RWPE1 (cell line): ENCODE measurements around the gene TMEM88.

ENCODE experiments used
- CTCF ChIA-PET: fragments of 350-600 bp; sonication (Branson Sonifier 250); formaldehyde crosslinking; extraction: SDS; loops from one replicate; lab custom pipeline; 2021; lab: Yijun Ruan, JAX
- POLR2A ChIA-PET: fragments of 400-600 bp; formaldehyde crosslinking; extraction: SDS; loops from one replicate; lab custom pipeline; 2020; ENCODE audit warnings: antibody characterized with exemption; ENCODE audit not compliant: low non-redundant PET; lab: Yijun Ruan, JAX
- DNase-seq: peaks from one replicate; pipeline ENCODE4 v3.0.0; 2012; ENCODE audit warnings: low spot score
- H3K27ac ChIP-seq: fragments of 450-650 bp; 2 replicates; pipeline ENCODE4 v1.5.1; 2017
- CTCF ChIP-seq: fragments of 450-650 bp; conservative IDR thresholded peaks from 2 replicates; pipeline ENCODE4 v1.5.1; 2017; ENCODE audit warnings: low read depth, mild to moderate bottlenecking

Gene TMEM88

GRCh38 chr17:7894226-7894625, 39.4 kb downstream of the TMEM88 start:
- TF ChIP-seq CTCF, result no peak
- no peak for DNase-seq
- ChIA-PET POLR2A (no interaction called here), CTCF (no interaction called here)
- H3K27ac ChIP-seq, result no peak overlapping the region

- no peak for DNase-seq
- TF ChIP-seq CTCF, result no peak
- ChIA-PET CTCF (interaction anchor here (0.6 kb wide), 1 partner anchor 32 kb away, joined by 3 read pairs; no protein-coding TSS in a partner anchor), POLR2A (no interaction called here)
- H3K27ac ChIP-seq, result no peak overlapping the region
These were observed 40.0 kb downstream of the TMEM88 start for GRCh38 chr17:7894866-7895265.

- ChIA-PET POLR2A (no interaction called here), CTCF (interaction anchor here (0.6 to 1.3 kb wide), 4 partner anchors 38 to 375 kb away, joined by 3 to 4 read pairs (median 4); no protein-coding TSS in a partner anchor)
- TF ChIP-seq CTCF, result no peak
- no peak for DNase-seq
- H3K27ac ChIP-seq, result peak overlapping the region; percentile 7; the same call in 1 of the 2 replicates
These were observed 42.2 kb downstream of the TMEM88 start for GRCh38 chr17:7897090-7897489.

- CTCF ChIA-PET, result interaction anchor here (0.5 to 1.5 kb wide), 8 partner anchors 11 to 376 kb away, joined by 3 to 6 read pairs (median 4); partner anchors contain the start of genes CNTROB and TRAPPC1
- DNase-seq, result peak; percentile 34
- POLR2A ChIA-PET, result no interaction called here
- H3K27ac ChIP-seq, result no peak overlapping the region
- TF ChIP-seq CTCF, result peak; percentile 44
These were observed 42.9 kb downstream of the TMEM88 start for GRCh38 chr17:7897773-7898172.

GRCh38 chr17:7903154-7904103, 48.6 kb downstream of the TMEM88 start:
- DNase-seq, result peak; percentile 26
- peak overlapping the region; percentile 47 for H3K27ac ChIP-seq
- POLR2A ChIA-PET, result no interaction called here
- CTCF ChIA-PET, result interaction anchor here (0.6 to 1.1 kb wide), 2 partner anchors 85 to 146 kb away, joined by 3 to 4 read pairs; no protein-coding TSS in a partner anchor
- TF ChIP-seq CTCF, result no peak
